Choroid plexus epithelial cell (primary cell): Measurements from ENCODE around the gene PPP1R14D.

Source experiments
- DNase-seq: peaks from one replicate; pipeline ENCODE4 v3.0.0-alpha.2; 2010; ENCODE audit warnings: low read depth
- H3K4me3 ChIP-seq: 2 replicates; pipeline ENCODE4 v1.5.1; 2011; ENCODE audit warnings: low read depth, mild to moderate bottlenecking, control low read depth, low read length, moderate library complexity
- CTCF ChIP-seq: conservative IDR thresholded peaks from 2 replicates; pipeline ENCODE4 v1.5.1; 2011; ENCODE audit warnings: low read depth, mild to moderate bottlenecking, control low read depth, inconsistent platforms, low read length, moderate library complexity

PPP1R14D gene, protein sequence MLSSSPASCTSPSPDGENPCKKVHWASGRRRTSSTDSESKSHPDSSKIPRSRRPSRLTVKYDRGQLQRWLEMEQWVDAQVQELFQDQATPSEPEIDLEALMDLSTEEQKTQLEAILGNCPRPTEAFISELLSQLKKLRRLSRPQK

GRCh38 chr15:40828447-40829036 lies at the start of gene PPP1R14D:
PPP1R14D (minus strand) TSS chr15:40828708; CDS start chr15:40828641, 67 bp downstream.
- DNase-seq, result no peak
- no peak for TF ChIP-seq CTCF
- no peak within 1 kb of the TSS for H3K4me3 ChIP-seq

DNA sequence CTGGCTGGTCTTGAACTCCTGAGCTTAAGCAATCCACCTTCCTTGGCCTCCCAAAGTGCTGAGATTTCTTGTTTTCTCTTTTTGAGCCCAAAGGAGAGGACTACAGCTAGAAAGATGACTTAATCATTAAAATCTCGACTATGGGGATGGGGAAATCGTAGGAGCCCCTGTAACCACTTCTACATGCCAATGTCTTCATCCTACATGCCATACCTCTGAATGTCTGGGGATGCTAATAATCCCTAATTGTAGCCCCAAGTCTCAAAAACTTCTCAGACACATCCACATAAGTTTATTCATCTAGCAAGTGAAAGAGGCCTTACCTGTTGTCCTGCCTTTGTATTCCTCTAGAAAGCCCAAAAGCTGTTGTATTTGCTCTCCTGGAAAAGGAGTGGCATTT lies 49.2 kb upstream of the PPP1R14D start:
- H3K4me3 ChIP-seq, result no peak overlapping the region
- TF ChIP-seq CTCF, result no peak
- no peak for DNase-seq

DNA sequence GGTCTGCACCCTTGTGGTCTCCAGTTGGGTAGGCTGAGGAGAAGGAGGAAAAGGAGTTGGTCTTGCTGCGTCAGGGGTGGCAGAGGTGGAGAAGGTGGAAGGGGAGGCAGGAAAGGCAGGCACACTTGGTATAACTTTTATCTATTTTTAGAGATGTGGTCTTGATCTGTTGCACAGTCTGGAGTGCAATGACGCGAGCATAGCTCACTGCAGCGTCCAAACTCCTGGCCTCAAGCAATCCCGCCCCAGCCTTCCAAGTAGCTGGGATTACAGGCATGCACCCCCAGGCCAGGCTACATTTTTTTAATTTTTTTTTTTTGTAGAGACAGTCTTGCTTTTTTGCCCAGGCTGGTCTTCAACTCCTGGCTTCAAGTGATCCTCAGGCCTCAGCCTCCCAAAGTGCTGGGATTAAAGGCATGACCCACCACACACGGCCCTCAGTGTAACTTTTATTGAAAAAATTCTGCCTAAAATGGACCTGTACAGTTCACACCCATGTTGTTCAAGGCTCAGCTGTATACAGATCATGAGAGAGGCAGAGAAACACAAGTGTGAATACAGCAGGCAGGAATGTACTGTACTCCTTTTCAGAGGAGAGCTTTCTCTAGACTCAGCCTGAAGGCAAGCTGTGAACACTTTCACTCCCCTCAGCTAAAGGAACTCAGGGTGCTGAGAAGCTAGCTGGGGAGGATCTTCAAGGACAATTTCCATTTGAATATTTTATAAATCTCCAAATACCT lies 47.7 kb upstream of the PPP1R14D start:
- DNase-seq, result peak; percentile 16
- no peak overlapping the region for H3K4me3 ChIP-seq
- no peak for TF ChIP-seq CTCF

- peak within 1 kb of the TSS; percentile 52 for H3K4me3 ChIP-seq
- peak; percentile 33 for TF ChIP-seq CTCF
- DNase-seq, result peak; percentile 34
Measured at GRCh38 chr15:40873694-40874561, 45.4 kb upstream of the PPP1R14D start, which contains the start of gene RHOV. RHOV (minus strand) TSS chr15:40874234; CDS start chr15:40874139, 95 bp downstream.

DNA sequence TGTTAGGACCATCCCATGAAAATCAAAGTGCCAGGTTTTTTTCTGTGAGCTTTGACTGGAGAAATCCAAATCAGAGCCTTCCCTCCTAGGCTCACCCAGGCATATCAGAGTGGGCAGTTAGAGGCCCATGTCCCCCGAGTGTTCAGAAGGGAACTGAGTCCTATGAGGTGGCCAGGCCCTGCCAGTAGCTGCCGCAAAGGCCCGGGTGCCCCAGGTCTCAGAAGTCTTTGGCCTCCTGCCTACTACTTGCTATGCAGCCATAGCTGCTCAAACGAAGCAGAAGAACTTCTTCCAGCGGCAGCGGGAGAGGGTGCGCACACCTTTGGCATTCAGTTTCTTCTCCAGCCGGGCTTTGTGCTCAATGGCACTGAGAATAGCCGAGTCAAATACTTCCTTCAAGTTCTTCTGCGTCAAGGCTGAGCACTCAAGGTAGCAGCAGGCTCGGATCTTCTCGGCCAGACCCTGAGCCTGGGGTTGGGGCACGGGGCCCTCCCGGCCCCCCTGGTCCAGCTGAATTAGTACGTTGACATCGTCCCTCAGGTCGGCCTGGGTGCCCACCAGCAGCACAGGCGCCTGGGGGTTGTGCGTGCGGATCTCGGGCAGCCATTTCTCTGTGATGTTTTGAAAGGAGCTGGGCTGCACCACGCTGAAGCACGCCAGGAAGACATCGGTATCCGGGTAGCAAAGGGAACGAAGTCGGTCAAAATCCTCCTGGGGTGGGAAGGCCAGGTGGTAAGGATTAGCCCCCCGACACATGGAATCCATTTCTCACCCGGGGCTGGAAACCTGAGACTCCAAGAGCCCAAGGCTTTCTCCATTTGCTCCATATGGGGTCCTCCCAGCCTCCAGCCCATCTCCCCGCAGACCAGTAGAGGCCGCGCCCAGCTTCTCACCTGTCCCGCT lies 44.5 kb upstream of the PPP1R14D start:
- no peak for TF ChIP-seq CTCF

More for the DNA sequence above, 44.5 kb upstream of the PPP1R14D start:
- peak overlapping the region; percentile 52 for H3K4me3 ChIP-seq
- no peak for DNase-seq
